HG03064 (cell line): ENCODE results near the gene FRMD1.

ENCODE experiments used
- ATAC-seq: cut with Tn5 transposase; IDR thresholded peaks from one replicate; pipeline ENCODE4 v1.9.1; 2021; ENCODE audit warnings: low read depth; ENCODE audit not compliant: unreplicated experiment

The FRMD1 gene

DNA sequence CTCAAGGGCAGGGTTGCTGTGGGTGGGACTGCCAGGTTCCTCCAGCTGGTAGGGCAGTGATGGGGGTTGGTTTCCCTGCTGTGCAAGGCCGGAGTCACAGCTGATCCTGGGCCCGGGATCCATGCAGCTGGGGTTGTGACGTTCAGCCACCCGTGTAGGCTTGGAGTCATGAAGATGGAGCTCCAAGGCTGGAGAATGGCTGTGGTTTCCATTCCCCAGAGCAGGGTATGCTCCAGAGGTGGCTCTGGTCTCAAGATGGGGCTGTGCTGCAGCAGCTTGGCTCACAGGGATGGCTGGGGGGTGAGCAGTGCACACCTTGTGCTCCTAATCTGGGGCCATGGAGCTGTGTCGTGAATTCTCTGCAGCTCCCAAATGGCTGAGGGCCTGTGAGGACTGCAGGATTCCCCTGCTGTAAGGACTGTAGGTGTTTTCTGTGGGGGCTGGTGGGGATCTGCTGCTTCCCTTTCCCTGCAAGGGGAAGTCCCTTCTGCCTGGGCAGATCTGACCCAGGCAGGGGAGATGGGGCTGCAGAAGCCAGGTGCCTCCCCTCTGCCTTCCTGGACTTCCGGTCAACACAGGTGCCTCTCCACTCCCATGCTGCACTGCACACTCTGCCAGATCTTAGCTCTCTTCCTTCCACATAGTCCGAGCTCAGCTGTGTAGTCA, 65.6 kb downstream of the FRMD1 start:
- no peak for ATAC-seq

DNA sequence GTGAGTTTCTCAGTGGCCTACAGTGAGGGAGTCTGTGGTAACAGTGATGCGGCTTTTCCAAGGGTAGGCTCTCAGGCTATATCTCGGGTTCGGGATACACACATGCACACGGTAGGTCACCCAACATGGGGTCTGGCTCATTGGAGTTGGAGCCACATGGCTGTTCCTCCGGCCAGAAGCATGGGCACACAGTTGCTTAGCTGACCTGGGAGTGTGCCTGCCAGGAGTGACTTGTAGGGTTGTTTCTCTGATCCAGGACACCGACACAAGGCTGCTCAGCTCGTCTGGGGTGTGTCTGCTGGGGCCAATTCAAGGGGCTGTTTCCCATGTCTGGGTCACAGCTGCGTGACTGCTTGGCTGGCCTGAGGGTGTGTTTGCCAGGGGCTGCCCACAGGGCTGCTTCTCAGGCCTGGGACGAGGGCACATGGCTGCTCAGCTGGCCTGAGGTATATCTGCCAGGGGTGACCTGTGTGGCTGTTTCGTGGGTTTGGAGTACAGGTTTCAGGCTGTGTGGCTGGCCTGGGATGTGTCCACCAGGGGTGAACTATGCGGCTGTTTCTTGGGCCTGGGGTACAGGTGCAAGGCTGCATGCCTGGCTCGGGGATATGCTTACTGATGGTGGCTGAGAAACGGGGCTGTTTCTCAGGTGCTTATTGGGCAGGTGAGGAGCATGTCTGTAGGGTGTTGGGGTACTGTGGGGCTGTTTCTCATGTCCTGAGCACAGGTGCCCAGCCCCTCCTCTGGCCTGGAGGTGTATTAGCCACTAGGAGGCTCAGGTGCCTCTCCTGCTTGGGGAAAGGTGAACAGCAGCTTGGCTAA, 66.4 kb downstream of the FRMD1 start:
- ATAC-seq, result no peak

DNA sequence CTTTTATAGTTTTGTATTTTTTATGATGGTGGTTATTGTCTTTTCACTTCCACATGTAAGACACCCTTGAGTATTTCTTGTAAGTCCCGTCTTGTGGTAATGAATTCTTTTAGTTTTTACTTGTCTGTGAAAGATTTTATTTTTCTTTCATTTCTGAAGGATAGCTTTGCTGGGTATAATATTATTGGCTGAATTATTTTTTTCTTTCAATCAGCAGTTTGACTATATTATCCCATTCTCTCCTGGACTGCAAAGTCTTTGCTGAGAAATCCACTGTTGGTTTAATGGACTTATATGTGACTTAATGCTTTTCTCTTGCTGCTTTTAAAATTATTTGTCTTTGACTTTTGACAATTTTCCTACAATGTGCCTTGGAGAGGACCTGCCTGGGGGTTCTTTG, 67.7 kb downstream of the FRMD1 start:
- ATAC-seq, result no peak

DNA sequence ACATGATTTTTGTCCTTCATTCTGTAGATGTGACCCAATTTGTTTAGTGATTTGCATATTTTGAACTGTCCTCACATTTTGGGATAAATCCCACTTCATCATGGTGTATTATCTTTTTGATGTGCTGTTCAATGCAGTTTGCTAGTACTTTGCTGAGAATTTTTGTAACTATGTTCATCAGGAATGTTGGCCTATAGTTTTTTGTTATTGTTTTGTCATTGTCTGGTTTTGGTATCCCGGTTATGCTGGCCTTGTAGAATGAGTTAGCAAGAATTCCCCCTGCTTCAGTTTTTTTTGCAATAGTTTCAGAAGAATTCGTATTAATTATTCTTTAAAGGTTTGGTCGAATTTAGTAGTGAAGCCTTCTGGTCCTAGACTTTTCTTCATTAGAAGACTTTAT, 69.7 kb downstream of the FRMD1 start:
- ATAC-seq, result no peak

DNA sequence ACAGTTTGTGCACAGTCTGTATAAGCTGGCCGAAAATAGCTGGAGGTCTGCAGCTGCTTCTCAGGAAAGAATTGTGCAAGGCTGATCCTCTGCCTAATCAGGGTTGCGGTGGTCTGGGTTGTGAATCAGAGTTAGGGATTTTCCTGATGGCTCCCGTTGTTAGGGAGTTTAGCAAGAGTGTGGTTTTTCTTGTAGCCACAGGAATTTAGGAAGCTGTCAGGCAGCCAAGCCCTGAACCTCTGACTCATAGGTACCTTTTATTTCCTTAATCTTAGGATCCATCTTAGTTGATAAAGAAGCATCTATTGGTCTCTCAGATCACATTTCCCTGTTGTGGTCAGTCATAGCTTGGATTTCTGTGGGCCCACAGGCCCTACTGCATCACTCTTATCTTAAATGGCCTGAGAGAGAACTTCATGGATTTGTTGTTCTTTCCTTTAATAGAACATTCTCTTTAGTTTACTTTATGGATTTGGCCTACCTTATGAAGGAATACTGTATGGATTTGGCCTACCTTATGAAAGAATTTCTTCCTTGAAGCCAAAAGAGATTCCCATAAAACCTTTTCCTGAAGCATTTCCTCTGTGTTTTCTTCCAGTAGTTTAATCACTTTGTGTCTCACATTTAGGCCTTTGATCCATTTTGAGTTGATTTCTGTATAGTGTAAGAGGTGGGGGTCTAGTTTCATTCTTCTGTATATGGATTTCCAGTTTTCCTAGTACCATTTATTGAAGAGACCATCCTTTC, 71.2 kb downstream of the FRMD1 start:
- no peak for ATAC-seq

DNA sequence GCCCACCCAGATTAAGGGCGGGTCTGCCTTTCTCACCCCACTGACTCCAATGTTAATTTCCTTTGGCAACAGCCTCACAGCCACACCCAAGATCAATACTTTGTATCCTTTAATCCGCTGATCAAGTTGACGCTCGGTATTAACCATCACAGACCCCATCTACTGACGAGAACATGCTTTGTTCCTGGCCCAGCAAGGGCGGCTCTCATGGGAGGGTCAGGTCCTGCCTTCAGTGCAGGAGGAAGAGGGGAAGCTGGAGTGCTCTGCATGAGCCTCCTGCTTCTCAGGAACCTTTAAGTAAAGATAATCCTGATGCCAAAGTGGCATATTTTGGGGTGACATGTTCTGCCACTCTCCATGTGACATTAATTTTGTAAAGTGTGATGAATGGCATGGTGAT, 73.2 kb downstream of the FRMD1 start:
- ATAC-seq, result no peak

DNA sequence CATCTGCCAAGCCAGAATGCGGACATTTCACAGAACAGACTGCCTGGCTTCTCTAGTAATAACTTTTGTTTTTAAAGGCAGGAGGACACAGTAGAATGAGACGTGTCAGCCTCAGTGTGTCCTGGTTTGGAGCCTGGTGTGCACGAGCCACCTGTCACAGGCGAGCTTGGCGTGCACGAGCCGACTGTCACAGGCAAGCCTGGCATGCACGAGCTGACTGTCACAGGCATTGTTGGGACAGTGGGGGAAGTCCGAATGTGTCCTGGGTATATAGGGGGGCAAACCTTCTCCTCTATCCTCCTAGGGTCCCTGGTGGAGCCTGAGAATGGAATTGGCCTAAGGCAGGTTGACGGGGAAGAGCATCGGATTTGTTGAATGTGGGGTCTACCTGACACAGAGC, 74.1 kb downstream of the FRMD1 start:
- no peak for ATAC-seq

DNA sequence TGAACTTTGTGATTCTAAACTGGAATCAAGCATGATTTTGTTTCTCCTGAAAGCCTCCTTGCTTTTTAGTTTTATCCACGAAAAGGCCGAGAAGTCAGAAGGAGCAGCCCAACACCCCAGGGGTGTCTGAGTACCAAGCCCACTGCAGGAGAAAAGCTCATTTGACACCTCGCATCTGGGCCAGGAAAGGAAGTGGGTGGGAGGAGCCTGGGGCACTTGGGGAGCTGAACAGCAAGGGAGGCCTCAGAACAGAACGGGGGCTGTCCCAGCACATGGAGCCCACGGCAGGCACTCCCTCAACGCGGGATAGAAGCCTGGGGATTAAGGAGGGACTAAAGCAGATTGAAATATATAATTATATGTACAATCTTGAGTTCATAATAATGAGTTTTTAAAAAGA, 75.0 kb downstream of the FRMD1 start:
- ATAC-seq, result no peak
